T1000 (cell line): ENCODE results near the gene SLC15A5.

Experiments used
- DNase-seq: peaks from one replicate; lab custom pipeline; 2025; ENCODE audit warnings: mixed read lengths; lab: John Stamatoyannopoulos, UW

SLC15A5 gene

GRCh38 chr12:16260206-16260605 lies 17.3 kb downstream of the SLC15A5 start:
- DNase-seq: no peak

GRCh38 chr12:16258963-16259362 lies 18.5 kb downstream of the SLC15A5 start:
- DNase-seq: no peak

- no peak for DNase-seq
Observed at GRCh38 chr12:16246264-16246663, 31.2 kb downstream of the SLC15A5 start.

- no peak for DNase-seq
Observed at GRCh38 chr12:16245209-16245608, 32.3 kb downstream of the SLC15A5 start.

GRCh38 chr12:16243487-16244412 lies 33.7 kb downstream of the SLC15A5 start:
- DNase-seq: no peak

- DNase-seq: no peak
Observed at GRCh38 chr12:16241346-16241745, 36.1 kb downstream of the SLC15A5 start.

GRCh38 chr12:16238661-16239060 lies 38.8 kb downstream of the SLC15A5 start:
- no peak for DNase-seq

GRCh38 chr12:16229676-16230075 lies 47.8 kb downstream of the SLC15A5 start:
- DNase-seq: no peak

GRCh38 chr12:16228067-16228466 lies 49.4 kb downstream of the SLC15A5 start:
- no peak for DNase-seq

GRCh38 chr12:16225692-16226091 lies 51.8 kb downstream of the SLC15A5 start:
- DNase-seq: no peak

- DNase-seq: no peak
Observed at GRCh38 chr12:16224196-16224595, 53.3 kb downstream of the SLC15A5 start.

- no peak for DNase-seq
Observed at GRCh38 chr12:16221776-16222175, 55.7 kb downstream of the SLC15A5 start.

- DNase-seq: no peak
Observed at GRCh38 chr12:16220120-16220519, 57.4 kb downstream of the SLC15A5 start.

- no peak for DNase-seq
Observed at GRCh38 chr12:16218934-16219751, 58.3 kb downstream of the SLC15A5 start.

- DNase-seq: no peak
Observed at GRCh38 chr12:16218234-16218633, 59.3 kb downstream of the SLC15A5 start.

- no peak for DNase-seq
Observed at GRCh38 chr12:16211731-16212130, 65.8 kb downstream of the SLC15A5 start.

GRCh38 chr12:16198884-16199283 lies 78.6 kb downstream of the SLC15A5 start:
- no peak for DNase-seq

GRCh38 chr12:16197600-16197999 lies 79.9 kb downstream of the SLC15A5 start:
- no peak for DNase-seq

- DNase-seq: no peak
Observed at GRCh38 chr12:16189849-16190248, 87.6 kb downstream of the SLC15A5 start.

- no peak for DNase-seq
Observed at GRCh38 chr12:16187660-16188059, 89.8 kb downstream of the SLC15A5 start.

GRCh38 chr12:16184681-16185080 lies 92.8 kb downstream of the SLC15A5 start:
- DNase-seq: no peak

- DNase-seq: no peak
Observed at GRCh38 chr12:16183541-16183940, 93.9 kb downstream of the SLC15A5 start.

GRCh38 chr12:16175840-16176239 lies 101.6 kb downstream of the SLC15A5 start:
- no peak for DNase-seq
